K562 (cell line): ENCODE data around the gene RASGEF1C. TPM values are rescaled to one million over a fixed set of nuclear protein-coding genes. Genes with fewer than 3 reads are reported as not detected.

Experiments
- BACH1 ChIP-seq: fragments of 200-800 bp; sonication (Bioruptor generic); IDR thresholded peaks from 2 replicates; pipeline ENCODE4 v1.6.1; 2016; ENCODE audit warnings: missing genetic modification characterization, missing compliant biosample characterization
- BRD9 ChIP-seq: fragments of 450-650 bp; IDR thresholded peaks from 2 replicates; pipeline ENCODE4 v1.6.1; 2018; ENCODE audit warnings: low read depth; ENCODE audit not compliant: partially characterized antibody
- CLOCK ChIP-seq: fragments of 250-450 bp; sonication (Bioruptor Pico); IDR thresholded peaks from 2 replicates; pipeline ENCODE4 v1.4.0; 2020; ENCODE audit warnings: mild to moderate bottlenecking, moderate library complexity, borderline replicate concordance
- EWSR1 ChIP-seq: fragments of 450-650 bp; IDR thresholded peaks from 2 replicates; pipeline ENCODE4 v1.6.1; 2018; ENCODE audit warnings: borderline replicate concordance, mild to moderate bottlenecking, low read depth, moderate library complexity; ENCODE audit not compliant: partially characterized antibody
- FOXK2 ChIP-seq, 2 experiments: fragments of 450-650 bp; IDR thresholded peaks in 1 of 2; conservative IDR thresholded peaks in 1 of 2; 2 replicates each; pipeline ENCODE4 v1.6.1; 2016; ENCODE audit warnings: low read depth in 2 of 2, mild to moderate bottlenecking in 1 of 2
- HDAC1 ChIP-seq, 2 experiments: fragments of 450-650 bp; IDR thresholded peaks; 2 replicates each; pipeline ENCODE4 v1.6.1; 2016 to 2017; ENCODE audit warnings: inconsistent platforms in 1 of 2, mild to moderate bottlenecking in 1 of 2, moderate library complexity in 1 of 2
- L3MBTL2 ChIP-seq: fragments of 450-650 bp; IDR thresholded peaks from 2 replicates; pipeline ENCODE4 v1.6.1; 2016; ENCODE audit warnings: mild to moderate bottlenecking, moderate library complexity
- MCM7 ChIP-seq, 2 experiments: fragments of 450-650 bp; IDR thresholded peaks; 2 replicates each; pipeline ENCODE4 v1.6.1; 2016 to 2018
- MEF2D ChIP-seq: conservative IDR thresholded peaks from 2 replicates; pipeline ENCODE4 v1.6.1; 2016; ENCODE audit warnings: low read depth, missing genetic modification characterization, missing compliant biosample characterization
- PCBP1 ChIP-seq: fragments of 200-400 bp; formaldehyde crosslinking; IDR thresholded peaks from 2 replicates; pipeline ENCODE4 v1.6.1; 2018; ENCODE audit warnings: mild to moderate bottlenecking, low read depth, low read length; ENCODE audit not compliant: poor library complexity, severe bottlenecking
- TFAM ChIP-seq: fragments of 250-450 bp; sonication (Bioruptor Pico); conservative IDR thresholded peaks from 2 replicates; pipeline ENCODE4 v1.5.0; 2021; ENCODE audit warnings: mild to moderate bottlenecking, moderate library complexity
- TFE3 ChIP-seq: fragments of 450-650 bp; formaldehyde crosslinking; IDR thresholded peaks from 2 replicates; pipeline ENCODE4 v1.4.0; 2020; ENCODE audit warnings: mild to moderate bottlenecking, mixed read lengths
- YY1 ChIP-seq, 3 experiments: IDR thresholded peaks; 2 replicates each; pipeline ENCODE4 v1.6.1; 2011; ENCODE audit warnings: low read length in 2 of 3, mild to moderate bottlenecking in 2 of 3, moderate library complexity in 2 of 3, borderline replicate concordance in 1 of 3, control low read depth in 1 of 3, low read depth in 1 of 3; ENCODE audit not compliant: insufficient read depth in 3 of 3, insufficient replicate concordance in 2 of 3, control insufficient read depth in 1 of 3, insufficient read length in 1 of 3; ENCODE audit errors: extremely low read depth in 1 of 3
- ZNF146 ChIP-seq: IDR thresholded peaks from one replicate; pipeline ENCODE4 v1.6.1; 2018; ENCODE audit warnings: missing compliant biosample characterization; ENCODE audit not compliant: unreplicated experiment
- ZNF224 ChIP-seq: sonication (generic); formaldehyde crosslinking; IDR thresholded peaks from 2 replicates; pipeline ENCODE4 v1.8.0; 2022; ENCODE audit warnings: mild to moderate bottlenecking, missing genetic modification reagents
- ZNF408 ChIP-seq: fragments of 250-450 bp; sonication (Bioruptor Pico); IDR thresholded peaks from 2 replicates; pipeline ENCODE4 v1.4.0; 2020; ENCODE audit warnings: low read depth, mild to moderate bottlenecking, moderate library complexity
- ZNF57 ChIP-seq: fragments of 450-650 bp; formaldehyde crosslinking; IDR thresholded peaks from 2 replicates; pipeline ENCODE4 v1.4.0; 2020; ENCODE audit warnings: mild to moderate bottlenecking, moderate library complexity
- polyA plus RNA-seq, 8 experiments: library from polyadenylated mRNA; depleted of rRNA in 4 of 8; stranded (reverse) in 5 of 8; unstranded in 3 of 8; fragments of >200 nt; fragmentation: Nextera tagmentation in 2 of 8; fragmentation: Illumina TruSeq in 1 of 8; extraction: Ambion mirVana in 2 of 8; extraction: Trizol in 1 of 8; gene quantifications; 2 replicates each; pipeline versions ENCODE4 v1.2.1 to v1.2.3, GENCODE V29; 2011 to 2014; ENCODE audit warnings: inconsistent platforms in 1 of 8, missing spikeins in 1 of 8
- total RNA-seq, 7 experiments: library from RNA; depleted of rRNA in 6 of 7; stranded (reverse); fragments of >200 nt in 6 of 7; fragmentation: Illumina TruSeq in 2 of 7; extraction: Trizol in 2 of 7; gene quantifications; 2 replicates each; pipeline versions ENCODE4 v1.2.1 to v1.2.3, GENCODE V29; 2011 to 2021; ENCODE audit warnings: low replicate concordance in 1 of 7
- TF ChIP-seq, protein P1 (sequence below): fragments of 450-650 bp; formaldehyde crosslinking; IDR thresholded peaks from 2 replicates; pipeline ENCODE4 v1.4.0; 2022; ENCODE audit warnings: mild to moderate bottlenecking, moderate library complexity
- TF ChIP-seq, protein P2 (sequence below): sonication (generic); formaldehyde crosslinking; IDR thresholded peaks from 2 replicates; pipeline ENCODE4 v1.8.0; 2022; ENCODE audit warnings: mild to moderate bottlenecking, low read depth, missing genetic modification reagents

Gene RASGEF1C
- total and polyA plus RNA-seq, 9 of the 15 experiments (the other 6 are each of a cell fraction or from before 2014, with no cell fraction given), result 0.04 to 1.1 (median 0.21) TPM; not detected in 4

GRCh38 chr5:180093651-180094382 lies 115.2 kb downstream of the RASGEF1C start (continued):
- TF ChIP-seq, protein P1, sequence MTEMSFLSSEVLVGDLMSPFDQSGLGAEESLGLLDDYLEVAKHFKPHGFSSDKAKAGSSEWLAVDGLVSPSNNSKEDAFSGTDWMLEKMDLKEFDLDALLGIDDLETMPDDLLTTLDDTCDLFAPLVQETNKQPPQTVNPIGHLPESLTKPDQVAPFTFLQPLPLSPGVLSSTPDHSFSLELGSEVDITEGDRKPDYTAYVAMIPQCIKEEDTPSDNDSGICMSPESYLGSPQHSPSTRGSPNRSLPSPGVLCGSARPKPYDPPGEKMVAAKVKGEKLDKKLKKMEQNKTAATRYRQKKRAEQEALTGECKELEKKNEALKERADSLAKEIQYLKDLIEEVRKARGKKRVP, result peak; percentile 54
- TF ChIP-seq FOXK2 (conservative IDR thresholded peaks at IDR 0.05 in 1 of 2, IDR thresholded peaks at IDR 0.05 in 1 of 2; ENCODE audit: low read depth in 2 of 2) (peak; percentile 68 to 76), PCBP1 (no peak), EWSR1 (no peak), MCM7 (IDR thresholded peaks at IDR 0.05) (no peak; a peak in 1 of 4 replicates), ZNF224 (CRISPR knock-in tag) (no peak), ZNF408 (CRISPR knock-in tag) (no peak), TFE3 (CRISPR knock-in tag) (peak; percentile 20; the same call in 1 of the 2 replicates), HDAC1 (IDR thresholded peaks at IDR 0.05) (peak; percentile 24 to 97; a peak in 2 of 4 replicates), YY1 (IDR thresholded peaks at IDR 0.05; ENCODE audit: borderline replicate concordance in 1 of 3, control insufficient read depth in 1 of 3, extremely low read depth in 1 of 3, insufficient read depth in 3 of 3, insufficient read length in 1 of 3, insufficient replicate concordance in 2 of 3, low read depth in 1 of 3, low read length in 2 of 3) (peak in 1 of 3 experiments; percentile 31), ZNF57 (CRISPR knock-in tag) (no peak), BRD9 (peak; percentile 34), CLOCK (no peak), BACH1 (tag) (no peak; the same call in 1 of the 2 replicates), MEF2D (peak; percentile 84), ZNF146 (CRISPR knock-in tag) (no peak), L3MBTL2 (peak; percentile 88), TFAM (CRISPR knock-in tag) (no peak)
- TF ChIP-seq, protein P2, sequence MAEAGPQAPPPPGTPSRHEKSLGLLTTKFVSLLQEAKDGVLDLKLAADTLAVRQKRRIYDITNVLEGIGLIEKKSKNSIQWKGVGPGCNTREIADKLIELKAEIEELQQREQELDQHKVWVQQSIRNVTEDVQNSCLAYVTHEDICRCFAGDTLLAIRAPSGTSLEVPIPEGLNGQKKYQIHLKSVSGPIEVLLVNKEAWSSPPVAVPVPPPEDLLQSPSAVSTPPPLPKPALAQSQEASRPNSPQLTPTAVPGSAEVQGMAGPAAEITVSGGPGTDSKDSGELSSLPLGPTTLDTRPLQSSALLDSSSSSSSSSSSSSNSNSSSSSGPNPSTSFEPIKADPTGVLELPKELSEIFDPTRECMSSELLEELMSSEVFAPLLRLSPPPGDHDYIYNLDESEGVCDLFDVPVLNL (CRISPR knock-in tag), result no peak
